Neural cell (in vitro differentiated cells): ENCODE measurements around the gene PCNX2.

ENCODE experiments used
- CTCF ChIP-seq: fragments of 450-650 bp; IDR thresholded peaks from 2 replicates; pipeline ENCODE4 v1.5.1; 2014; ENCODE audit warnings: antibody characterized with exemption, mild to moderate bottlenecking, moderate library complexity; ENCODE audit not compliant: poor library complexity, severe bottlenecking
- EP300 ChIP-seq: fragments of 450-650 bp; conservative IDR thresholded peaks from 2 replicates; pipeline ENCODE4 v1.6.1; 2014; ENCODE audit warnings: antibody characterized with exemption, mild to moderate bottlenecking, moderate library complexity; ENCODE audit not compliant: poor library complexity, severe bottlenecking
- EZH2 ChIP-seq: fragments of 200-600, 300-800 bp; shearing (Covaris generic), sonication (generic); IDR thresholded peaks from 2 replicates; pipeline ENCODE4 v1.6.1; 2014; ENCODE audit warnings: antibody characterized with exemption, low read length, borderline replicate concordance, mild to moderate bottlenecking; ENCODE audit not compliant: insufficient read depth, poor library complexity, severe bottlenecking
- POLR2AphosphoS5 ChIP-seq: IDR thresholded peaks from 2 replicates; pipeline ENCODE4 v1.6.1; 2012
- RAD21 ChIP-seq: fragments of 450-650 bp; conservative IDR thresholded peaks from 2 replicates; pipeline ENCODE4 v1.6.1; 2014; ENCODE audit warnings: antibody characterized with exemption, mild to moderate bottlenecking, moderate library complexity
- REST ChIP-seq: IDR thresholded peaks from 2 replicates; pipeline ENCODE4 v1.6.1; 2012; ENCODE audit warnings: borderline replicate concordance
- SMC3 ChIP-seq: fragments of 450-650 bp; conservative IDR thresholded peaks from 2 replicates; pipeline ENCODE4 v1.6.1; 2014; ENCODE audit warnings: antibody characterized with exemption, mild to moderate bottlenecking, moderate library complexity; ENCODE audit not compliant: poor library complexity
- TAF1 ChIP-seq: IDR thresholded peaks from 2 replicates; pipeline ENCODE4 v1.6.1; 2012; ENCODE audit warnings: low read depth

- no peak for TF ChIP-seq CTCF
- TF ChIP-seq RAD21: no peak
- no peak for TF ChIP-seq SMC3
- TF ChIP-seq EZH2: no peak
- TF ChIP-seq TAF1: no peak
- TF ChIP-seq POLR2AphosphoS5: no peak
- no peak for TF ChIP-seq REST
- no peak for TF ChIP-seq EP300
Observed at GRCh38 chr1:233294913-233295236, 650 bp downstream of the PCNX2 start.
